K562 (cell line): ENCODE results near the gene ACOT13. TPM values are rescaled to one million over a fixed set of nuclear protein-coding genes. Genes with fewer than 3 reads are reported as not detected.

Source experiments
- ATAC-seq: fragments of 200-7000 bp; cut with Tn5 transposase; 3 replicates; pipeline ENCODE4 v1.9.1; 2020; ENCODE audit warnings: moderate library complexity
- BruUV-seq: library from RNA; stranded (reverse); fragments of 400-500 nt; replicated peaks from 2 replicates; lab custom pipeline; 2021; lab: Mats Ljungman, UMichigan
- CTCF ChIA-PET: fragments of 300-600 bp; formaldehyde crosslinking; extraction: SDS; loops from one replicate; lab custom pipeline; 2021; ENCODE audit warnings: low intra/inter-chr PET ratio; lab: Yijun Ruan, JAX
- POLR2A ChIA-PET: fragments of 300-600, 350-650 bp; sonication (Branson Sonifier 250); formaldehyde crosslinking; extraction: SDS; loops from one replicate; lab custom pipeline; 2021; ENCODE audit warnings: antibody characterized with exemption, inconsistent platforms; lab: Yijun Ruan, JAX
- DNase-seq, 4 experiments: peaks; one replicate each; pipeline versions ENCODE4 v3.0.0 to v3.0.0-alpha.2; 2011 to 2018; ENCODE audit warnings: low spot score in 3 of 4, mixed read lengths in 3 of 4; ENCODE audit errors: extremely low read depth in 1 of 4
- FAIRE-seq: peaks from 2 replicates; lab custom pipeline; 2011; peaks lifted over from hg19 to GRCh38; lab: Jason Lieb, UNC
- H2AFZ ChIP-seq: 2 replicates; pipeline ENCODE4 v1.6.0; 2011; ENCODE audit warnings: low read depth, low read length, control low read depth, inconsistent platforms
- H3K27ac ChIP-seq: fragments of 200-600 bp; 3 replicates; pipeline ENCODE4 v1.8.0; 2011; ENCODE audit warnings: low read depth, mild to moderate bottlenecking, control low read depth, inconsistent platforms, low read length, moderate library complexity, mixed read lengths; ENCODE audit errors: extremely low read depth
- H3K27me3 ChIP-seq, 2 experiments: fragments of 300-600 bp in 1 of 2; 2 replicates in 1 of 2; 3 replicates in 1 of 2; pipeline versions ENCODE4 v1.6.0 to v1.8.0; 2011; ENCODE audit warnings: inconsistent platforms in 2 of 2, low read length in 2 of 2, mild to moderate bottlenecking in 1 of 2, mixed read lengths in 1 of 2, moderate library complexity in 1 of 2; ENCODE audit not compliant: control insufficient read depth in 2 of 2, insufficient read depth in 2 of 2
- H3K36me3 ChIP-seq: fragments of 300-600 bp; 3 replicates; pipeline ENCODE4 v1.8.0; 2011; ENCODE audit warnings: mild to moderate bottlenecking, low read length, inconsistent platforms; ENCODE audit not compliant: control insufficient read depth, insufficient read depth
- H3K4me1 ChIP-seq, 2 experiments: fragments of 200-600 bp in 1 of 2; replicated peaks in 1 of 2; 2 replicates in 1 of 2; 3 replicates in 1 of 2; pipeline versions ENCODE4 v1.5.1 to v1.8.0; 2011; ENCODE audit warnings: inconsistent platforms in 2 of 2, low read length in 2 of 2, mild to moderate bottlenecking in 1 of 2, mixed read lengths in 1 of 2, moderate library complexity in 1 of 2; ENCODE audit not compliant: control insufficient read depth in 2 of 2, insufficient read depth in 2 of 2
- H3K4me2 ChIP-seq: 2 replicates; pipeline ENCODE4 v1.6.1; 2011; ENCODE audit warnings: low read length, control low read depth, inconsistent platforms, mixed read lengths; ENCODE audit not compliant: insufficient read depth
- H3K4me3 ChIP-seq: fragments of 200-600 bp; sonication (generic), shearing (Covaris generic); 2 replicates; pipeline ENCODE4 v1.5.1; 2016; ENCODE audit warnings: control low read depth, inconsistent platforms
- H3K79me2 ChIP-seq: fragments of 200-600 bp; 3 replicates; pipeline ENCODE4 v1.8.0; 2011; ENCODE audit warnings: low read length, inconsistent platforms; ENCODE audit not compliant: control insufficient read depth, insufficient read depth
- H3K9ac ChIP-seq, 2 experiments: 2 replicates each; pipeline versions ENCODE4 v1.6.0 to v1.6.1; 2011; ENCODE audit warnings: low read depth in 2 of 2, low read length in 2 of 2, control low read depth in 1 of 2, inconsistent platforms in 1 of 2, mild to moderate bottlenecking in 1 of 2, mixed read lengths in 1 of 2; ENCODE audit not compliant: insufficient read depth in 1 of 2
- H3K9me1 ChIP-seq: one replicate; pipeline ENCODE4 v1.6.0; 2011; ENCODE audit warnings: inconsistent platforms, mild to moderate bottlenecking, low read length, moderate library complexity; ENCODE audit not compliant: control insufficient read depth, insufficient read depth
- H3K9me3 ChIP-seq: replicated peaks from 2 replicates; pipeline ENCODE4 v1.5.1; 2011; ENCODE audit warnings: low read depth, low read length, inconsistent platforms; ENCODE audit not compliant: control insufficient read depth, insufficient read depth
- H4K20me1 ChIP-seq: replicated peaks from 2 replicates; pipeline ENCODE4 v1.6.1; 2011; ENCODE audit warnings: low read length, inconsistent platforms, mixed read lengths; ENCODE audit not compliant: control insufficient read depth, insufficient read depth
- BRD4 ChIP-seq: fragments of 200-600 bp; sonication (generic); IDR thresholded peaks from 2 replicates; pipeline ENCODE4 v1.6.1; 2017; ENCODE audit warnings: inconsistent platforms
- CBFA2T2 ChIP-seq: fragments of 450-650 bp; conservative IDR thresholded peaks from 2 replicates; pipeline ENCODE4 v1.6.1; 2017; ENCODE audit warnings: mild to moderate bottlenecking
- FOXM1 ChIP-seq, 2 experiments: fragments of 450-650 bp in 1 of 2; sonication (generic) in 1 of 2; formaldehyde crosslinking in 1 of 2; IDR thresholded peaks; 2 replicates each; pipeline versions ENCODE4 v1.6.1 to v1.9.0; 2017 to 2022; ENCODE audit warnings: low read depth in 2 of 2, mild to moderate bottlenecking in 2 of 2, missing genetic modification reagents in 1 of 2, moderate library complexity in 1 of 2
- HIVEP1 ChIP-seq: fragments of 250-450 bp; sonication (Bioruptor Pico); IDR thresholded peaks from 2 replicates; pipeline ENCODE4 v1.4.0; 2020; ENCODE audit warnings: mild to moderate bottlenecking
- KAT7 ChIP-seq: sonication (generic); formaldehyde crosslinking; IDR thresholded peaks from 2 replicates; pipeline ENCODE4 v1.8.0; 2022; ENCODE audit warnings: missing genetic modification reagents, mild to moderate bottlenecking, borderline replicate concordance
- MEF2D ChIP-seq: conservative IDR thresholded peaks from 2 replicates; pipeline ENCODE4 v1.6.1; 2016; ENCODE audit warnings: low read depth, missing genetic modification characterization, missing compliant biosample characterization
- NCOA1 ChIP-seq: fragments of 450-650 bp; IDR thresholded peaks from 2 replicates; pipeline ENCODE4 v1.6.1; 2016; ENCODE audit warnings: low read depth
- NELFE ChIP-seq: IDR thresholded peaks from 2 replicates; pipeline ENCODE4 v1.6.1; 2011; ENCODE audit warnings: mild to moderate bottlenecking; ENCODE audit not compliant: insufficient read depth, insufficient read length
- PHB ChIP-seq: fragments of 250-450 bp; sonication (Bioruptor Pico); IDR thresholded peaks from 2 replicates; pipeline ENCODE4 v1.5.0; 2021
- PML ChIP-seq: IDR thresholded peaks from 2 replicates; pipeline ENCODE4 v1.6.1; 2012; ENCODE audit warnings: low read length, inconsistent platforms
- PTTG1 ChIP-seq: fragments of 450-650 bp; IDR thresholded peaks from 2 replicates; pipeline ENCODE4 v1.6.1; 2016; ENCODE audit warnings: low read depth, mild to moderate bottlenecking, missing genetic modification characterization, missing compliant biosample characterization
- RBBP5 ChIP-seq: fragments of 200-600 bp; sonication (generic); IDR thresholded peaks from 2 replicates; pipeline ENCODE4 v1.6.1; 2012; ENCODE audit warnings: borderline replicate concordance, mild to moderate bottlenecking, low read length, control low read depth, inconsistent platforms; ENCODE audit not compliant: insufficient read depth, poor library complexity, severe bottlenecking
- SRF ChIP-seq, 2 experiments: fragments of 250-450, 450-650 bp in 1 of 2; sonication (Bioruptor Pico) in 1 of 2; sonication (generic) in 1 of 2; formaldehyde crosslinking; IDR thresholded peaks; 2 replicates each; pipeline versions ENCODE4 v1.5.0 to v1.5.1; 2020 to 2022; ENCODE audit warnings: mild to moderate bottlenecking in 1 of 2, missing genetic modification reagents in 1 of 2
- SUPT5H ChIP-seq: fragments of 450-650 bp; IDR thresholded peaks from 2 replicates; pipeline ENCODE4 v1.6.1; 2016
- TEAD4 ChIP-seq, 2 experiments: sonication (generic) in 1 of 2; formaldehyde crosslinking in 1 of 2; IDR thresholded peaks; 2 replicates each; pipeline versions ENCODE4 v1.6.1 to v1.8.0; 2012 to 2022; ENCODE audit warnings: borderline replicate concordance in 1 of 2, inconsistent platforms in 1 of 2, low read length in 1 of 2, mild to moderate bottlenecking in 1 of 2, missing genetic modification reagents in 1 of 2
- ZFP1 ChIP-seq: fragments of 450-650 bp; formaldehyde crosslinking; IDR thresholded peaks from 2 replicates; pipeline ENCODE4 v1.4.0; 2020; ENCODE audit warnings: mild to moderate bottlenecking, mixed read lengths
- WGBS: fragments of 100-300 bp; shearing (Covaris generic); methylation state at CpG from one replicate; pipeline ENCODE4 v1.1.6; 2016; ENCODE audit warnings: low coverage, mixed read lengths; ENCODE audit not compliant: insufficient coverage; ENCODE audit errors: missing lambda C conversion rate; 5-methylcytosine and 5-hydroxymethylcytosine counted together
- in situ Hi-C: fragments of 300-500 bp; cut with MboI; formaldehyde crosslinking; loops from 4 replicates; pipeline ENCODE4 v1.15.0; 2018; ENCODE audit warnings: inconsistent platforms, mixed read lengths
- intact Hi-C: fragments of 100-400 bp; cut with micrococcal nuclease; formaldehyde crosslinking; loops from 2 replicates; pipeline ENCODE4 v1.14.2; 2022
- polyA plus RNA-seq, 8 experiments: library from polyadenylated mRNA; depleted of rRNA in 4 of 8; stranded (reverse) in 5 of 8; unstranded in 3 of 8; fragments of >200 nt; fragmentation: Nextera tagmentation in 2 of 8; fragmentation: Illumina TruSeq in 1 of 8; extraction: Ambion mirVana in 2 of 8; extraction: Trizol in 1 of 8; gene quantifications; 2 replicates each; pipeline versions ENCODE4 v1.2.1 to v1.2.3, GENCODE V29; 2011 to 2014; ENCODE audit warnings: inconsistent platforms in 1 of 8, missing spikeins in 1 of 8
- total RNA-seq, 7 experiments: library from RNA; depleted of rRNA in 6 of 7; stranded (reverse); fragments of >200 nt in 6 of 7; fragmentation: Illumina TruSeq in 2 of 7; extraction: Trizol in 2 of 7; gene quantifications; 2 replicates each; pipeline versions ENCODE4 v1.2.1 to v1.2.3, GENCODE V29; 2011 to 2021; ENCODE audit warnings: low replicate concordance in 1 of 7
- TF ChIP-seq, protein P1 (sequence below): fragments of 250-450 bp; sonication (Bioruptor Pico); IDR thresholded peaks from 2 replicates; pipeline ENCODE4 v1.8.0; 2021; ENCODE audit warnings: mild to moderate bottlenecking, moderate library complexity
- TF ChIP-seq, protein P2 (sequence below): fragments of 450-650 bp; formaldehyde crosslinking; IDR thresholded peaks from 2 replicates; pipeline ENCODE4 v1.4.0; 2022; ENCODE audit warnings: missing genetic modification characterization
- TF ChIP-seq, protein P3 (sequence below): fragments of 200-800 bp; sonication (Bioruptor generic); IDR thresholded peaks from 2 replicates; pipeline ENCODE4 v1.6.1; 2017; ENCODE audit warnings: missing genetic modification characterization, missing compliant biosample characterization

ACOT13 gene
- total and polyA plus RNA-seq, 9 of the 15 experiments (the other 6 are each of a cell fraction or from before 2014, with no cell fraction given), result 14.1 to 129 (median 65.7) TPM

DNA sequence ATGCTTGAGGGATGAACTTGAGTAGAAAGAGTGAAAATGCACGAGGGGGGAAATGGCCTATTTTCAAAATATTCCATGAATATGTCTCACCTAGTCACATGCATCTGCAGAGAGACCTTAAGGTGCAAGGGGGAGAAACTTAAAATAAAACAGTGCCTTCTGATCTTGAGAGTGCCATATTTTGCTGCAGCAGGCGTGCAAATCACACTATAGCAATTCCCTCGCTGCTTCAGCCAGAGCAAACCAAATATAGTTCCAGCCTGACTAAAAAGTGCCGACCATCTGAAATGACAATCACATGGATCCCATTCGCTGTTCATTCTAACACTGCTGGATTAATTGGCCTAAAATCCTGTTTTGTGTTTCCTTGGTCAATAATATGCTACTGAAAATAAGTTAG, 47.2 kb upstream of the ACOT13 start (continued):
- no peak for TF ChIP-seq MEF2D
- TF ChIP-seq TEAD4 (IDR thresholded peaks at IDR 0.05; ENCODE audit: low read length), result no peak
- no peak for TF ChIP-seq TEAD4 (CRISPR knock-in tag; IDR thresholded peaks at IDR 0.05; ENCODE audit: borderline replicate concordance)
- no peak for TF ChIP-seq FOXM1 (IDR thresholded peaks at IDR 0.05; ENCODE audit: low read depth)
- TF ChIP-seq FOXM1 (CRISPR knock-in tag; IDR thresholded peaks at IDR 0.05; ENCODE audit: low read depth), result no peak

- no peaks in the 10 kb centered on the region for H3K9me1 ChIP-seq
- H4K20me1 ChIP-seq, result no peaks in the 10 kb centered on the region
- CTCF ChIA-PET, result no interaction called here
- no peak for ATAC-seq
- no peaks in the 10 kb centered on the region for H3K4me1 ChIP-seq
- DNase-seq, result no peak
- H3K27ac ChIP-seq, result no peak overlapping the region
- no peaks in the 10 kb centered on the region for H3K9me3 ChIP-seq
- intact Hi-C loops, result no loop called here
- POLR2A ChIA-PET, result interaction anchor here (0.6 to 2.7 kb wide), 6 partner anchors 11 to 45 kb away, joined by 3 to 10 read pairs (median 4); partner anchors contain the start of genes ACOT13, KIAA0319 and TDP2
- peaks cover 17% of the 10 kb centered on the region in 2 experiments; a peak in 4 of 5 replicates for H3K27me3 ChIP-seq
- in situ Hi-C loops, result no loop called here
- no peaks in the 10 kb centered on the region for H3K79me2 ChIP-seq
- WGBS, result 0% methylated on average over 3 of the region's 3 CpGs
- H2AFZ ChIP-seq, result no peak overlapping the region
- no peak overlapping the region for H3K4me2 ChIP-seq
- H3K36me3 ChIP-seq, result no peaks in the 10 kb centered on the region
- H3K4me3 ChIP-seq, result no peak overlapping the region
- no TSS peak for BruUV-seq
- no peak for FAIRE-seq
- no peak overlapping the region for H3K9ac ChIP-seq
- TF ChIP-seq RBBP5 (no peak), HIVEP1 (CRISPR knock-in tag) (no peak), CBFA2T2 (no peak), BRD4 (no peak), NELFE (no peak), KAT7 (no peak), ZFP1 (CRISPR knock-in tag) (no peak), PHB (CRISPR knock-in tag) (no peak), NCOA1 (no peak), SRF (CRISPR knock-in tag; IDR thresholded peaks at IDR 0.05) (no peak), PML (no peak), PTTG1 (tag) (no peak), SUPT5H (no peak)
- TF ChIP-seq, protein P1, sequence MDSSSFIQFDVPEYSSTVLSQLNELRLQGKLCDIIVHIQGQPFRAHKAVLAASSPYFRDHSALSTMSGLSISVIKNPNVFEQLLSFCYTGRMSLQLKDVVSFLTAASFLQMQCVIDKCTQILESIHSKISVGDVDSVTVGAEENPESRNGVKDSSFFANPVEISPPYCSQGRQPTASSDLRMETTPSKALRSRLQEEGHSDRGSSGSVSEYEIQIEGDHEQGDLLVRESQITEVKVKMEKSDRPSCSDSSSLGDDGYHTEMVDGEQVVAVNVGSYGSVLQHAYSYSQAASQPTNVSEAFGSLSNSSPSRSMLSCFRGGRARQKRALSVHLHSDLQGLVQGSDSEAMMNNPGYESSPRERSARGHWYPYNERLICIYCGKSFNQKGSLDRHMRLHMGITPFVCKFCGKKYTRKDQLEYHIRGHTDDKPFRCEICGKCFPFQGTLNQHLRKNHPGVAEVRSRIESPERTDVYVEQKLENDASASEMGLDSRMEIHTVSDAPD (CRISPR knock-in tag), result no peak
- TF ChIP-seq, protein P2, sequence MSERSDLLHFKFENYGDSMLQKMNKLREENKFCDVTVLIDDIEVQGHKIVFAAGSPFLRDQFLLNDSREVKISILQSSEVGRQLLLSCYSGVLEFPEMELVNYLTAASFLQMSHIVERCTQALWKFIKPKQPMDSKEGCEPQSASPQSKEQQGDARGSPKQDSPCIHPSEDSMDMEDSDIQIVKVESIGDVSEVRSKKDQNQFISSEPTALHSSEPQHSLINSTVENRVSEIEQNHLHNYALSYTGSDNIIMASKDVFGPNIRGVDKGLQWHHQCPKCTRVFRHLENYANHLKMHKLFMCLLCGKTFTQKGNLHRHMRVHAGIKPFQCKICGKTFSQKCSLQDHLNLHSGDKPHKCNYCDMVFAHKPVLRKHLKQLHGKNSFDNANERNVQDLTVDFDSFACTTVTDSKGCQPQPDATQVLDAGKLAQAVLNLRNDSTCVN (CRISPR knock-in tag), result no peak
- TF ChIP-seq, protein P3, sequence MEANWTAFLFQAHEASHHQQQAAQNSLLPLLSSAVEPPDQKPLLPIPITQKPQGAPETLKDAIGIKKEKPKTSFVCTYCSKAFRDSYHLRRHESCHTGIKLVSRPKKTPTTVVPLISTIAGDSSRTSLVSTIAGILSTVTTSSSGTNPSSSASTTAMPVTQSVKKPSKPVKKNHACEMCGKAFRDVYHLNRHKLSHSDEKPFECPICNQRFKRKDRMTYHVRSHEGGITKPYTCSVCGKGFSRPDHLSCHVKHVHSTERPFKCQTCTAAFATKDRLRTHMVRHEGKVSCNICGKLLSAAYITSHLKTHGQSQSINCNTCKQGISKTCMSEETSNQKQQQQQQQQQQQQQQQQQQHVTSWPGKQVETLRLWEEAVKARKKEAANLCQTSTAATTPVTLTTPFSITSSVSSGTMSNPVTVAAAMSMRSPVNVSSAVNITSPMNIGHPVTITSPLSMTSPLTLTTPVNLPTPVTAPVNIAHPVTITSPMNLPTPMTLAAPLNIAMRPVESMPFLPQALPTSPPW (CRISPR knock-in tag), result no peak
These were observed 46.2 kb upstream of the ACOT13 start for GRCh38 chr6:24620637-24621036.
